AG09309 (cell line): ENCODE results near the gene IL1RL2.

Experiments
- DNase-seq: peaks from one replicate; pipeline ENCODE4 v3.0.0-alpha.2; 2010; ENCODE audit warnings: low read depth
- H3K4me3 ChIP-seq: 2 replicates; pipeline ENCODE4 v1.5.1; 2011; ENCODE audit warnings: mild to moderate bottlenecking, low read depth, low read length, moderate library complexity; ENCODE audit not compliant: control insufficient read depth
- CTCF ChIP-seq: IDR thresholded peaks from 2 replicates; pipeline ENCODE4 v1.5.1; 2011; ENCODE audit warnings: mild to moderate bottlenecking, low read depth, low read length, inconsistent platforms; ENCODE audit not compliant: insufficient read depth, control insufficient read depth; ENCODE audit errors: missing control alignments

The IL1RL2 gene

GRCh38 chr2:102176172-102176571 lies 10.7 kb upstream of the IL1RL2 start:
- no peak for TF ChIP-seq CTCF
- DNase-seq: no peak
- H3K4me3 ChIP-seq: no peak overlapping the region

GRCh38 chr2:102177814-102178478 lies 8.9 kb upstream of the IL1RL2 start:
- no peak overlapping the region for H3K4me3 ChIP-seq
- TF ChIP-seq CTCF: no peak
- no peak for DNase-seq

GRCh38 chr2:102179061-102179460 lies 7.8 kb upstream of the IL1RL2 start:
- H3K4me3 ChIP-seq: no peak overlapping the region
- no peak for TF ChIP-seq CTCF
- no peak for DNase-seq

- no peak for TF ChIP-seq CTCF
- DNase-seq: no peak
Measured at GRCh38 chr2:102179788-102180686, 6.8 kb upstream of the IL1RL2 start.

GRCh38 chr2:102180687-102180999 lies 6.2 kb upstream of the IL1RL2 start:
- no peak for DNase-seq
- no peak overlapping the region for H3K4me3 ChIP-seq
- TF ChIP-seq CTCF: no peak

More at GRCh38 chr2:102179788-102180686, 6.8 kb upstream of the IL1RL2 start:
- H3K4me3 ChIP-seq: no peak overlapping the region

GRCh38 chr2:102181376-102181775 lies 5.4 kb upstream of the IL1RL2 start:
- no peak overlapping the region for H3K4me3 ChIP-seq
- TF ChIP-seq CTCF: no peak
- no peak for DNase-seq
